HG02938 (cell line): ENCODE data around the gene PLPP3.
"Not testable (repeated sequence)": the region's sequence is repeated elsewhere in the genome, so short reads cannot be mapped to it uniquely, and the experiment has no call there.

Source experiments
- ATAC-seq: cut with Tn5 transposase; IDR thresholded peaks from one replicate; pipeline ENCODE4 v1.9.1; 2021; ENCODE audit warnings: mild to moderate bottlenecking, moderate library complexity; ENCODE audit not compliant: unreplicated experiment

Gene PLPP3

DNA sequence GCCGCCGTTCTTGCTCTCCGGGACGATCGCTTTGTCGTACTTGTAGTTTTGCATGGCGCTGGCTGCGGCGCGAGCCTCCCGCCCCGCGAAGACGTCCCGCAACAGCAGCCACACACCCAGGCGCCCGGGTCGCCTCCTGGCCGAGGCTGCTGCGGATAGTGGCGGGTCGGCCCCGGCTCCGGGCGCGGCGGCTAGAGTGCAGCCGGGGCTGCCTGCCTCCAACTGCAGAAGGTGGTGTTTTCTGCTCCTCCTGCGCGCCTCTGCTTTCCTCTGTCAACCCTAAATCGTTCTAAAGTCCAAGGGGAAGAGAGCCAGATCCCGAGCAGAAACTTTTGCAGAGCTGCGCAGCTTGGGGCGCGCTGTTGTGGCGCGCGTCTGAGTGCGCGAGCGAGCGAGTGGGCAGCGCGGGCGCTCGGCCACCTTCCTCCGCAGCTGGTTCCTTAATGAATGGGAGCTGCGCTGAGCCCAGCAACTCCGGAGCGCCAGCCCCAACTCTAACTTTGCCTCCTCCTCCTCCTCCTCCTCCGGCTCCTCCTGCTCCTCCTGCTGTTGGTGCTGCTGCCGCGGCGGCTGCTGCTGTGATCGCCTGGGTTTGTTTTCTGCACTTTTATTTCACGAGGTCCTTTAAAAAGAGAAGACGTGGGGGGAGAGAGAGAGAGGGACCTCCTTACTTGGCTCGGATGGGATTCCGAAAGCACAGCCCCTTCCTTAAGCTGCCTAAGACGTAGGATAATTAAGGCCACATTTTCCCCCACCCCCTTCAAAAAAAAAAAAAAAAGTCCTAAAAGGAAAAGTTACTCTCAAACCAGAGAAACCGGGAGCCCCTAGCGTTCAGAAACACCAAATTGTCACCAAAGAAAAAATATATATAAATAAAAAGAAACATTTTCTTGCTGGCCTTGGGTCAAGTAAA is at the start of gene PLPP3:
Gene PLPP3 (minus strand): TSS at position 601 of the 913 bp plus-strand sequence. CDS start 547 bp downstream, at position 54.
- ATAC-seq = no peak

DNA sequence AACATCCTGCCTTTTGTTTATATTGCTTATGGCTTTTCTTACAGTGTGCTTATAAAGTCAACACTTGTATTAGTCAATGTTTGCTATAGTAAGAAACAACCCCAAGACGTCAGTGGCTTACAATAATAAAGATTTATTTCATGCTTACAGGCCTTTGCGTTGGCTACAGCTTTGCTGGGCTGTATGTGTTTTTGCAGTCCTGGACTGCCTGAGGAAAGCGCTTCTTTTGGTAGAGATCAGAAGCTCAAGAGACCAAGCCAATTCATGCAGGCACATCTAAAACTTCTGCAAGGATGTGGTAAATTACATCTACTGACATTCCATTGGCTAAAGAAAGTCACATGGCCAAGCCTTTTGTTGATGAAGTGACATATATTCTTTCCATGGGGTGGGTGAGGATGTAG is 48.3 kb upstream of the PLPP3 start:
- ATAC-seq = no peak

DNA sequence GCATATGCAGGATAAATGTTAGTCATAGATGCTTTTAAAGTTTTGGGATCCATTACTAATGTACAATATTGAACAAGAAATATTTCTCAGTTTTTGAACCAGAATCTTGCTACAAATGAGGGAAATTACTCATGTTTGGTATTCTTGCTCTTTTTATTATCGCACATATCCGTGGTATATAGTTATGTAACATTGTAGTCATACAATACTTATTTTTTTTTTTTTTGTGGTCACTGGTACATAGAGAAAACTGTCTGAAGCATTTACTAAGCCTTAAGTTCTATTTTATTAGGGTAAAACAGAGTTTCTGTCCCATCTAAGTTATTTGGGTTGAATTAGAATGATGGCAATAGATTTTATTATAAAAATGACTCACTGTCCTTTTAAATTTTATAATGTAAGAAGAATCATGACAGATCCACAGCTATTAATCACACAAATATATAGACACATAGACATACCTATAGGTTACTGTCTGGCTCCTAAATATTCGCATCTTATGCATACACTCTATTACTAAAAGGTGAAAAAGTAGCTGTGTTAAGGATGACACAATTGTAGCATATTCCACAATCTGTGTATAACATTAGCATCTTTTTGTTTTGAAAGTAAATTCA is 47.8 kb upstream of the PLPP3 start:
- no peak for ATAC-seq

DNA sequence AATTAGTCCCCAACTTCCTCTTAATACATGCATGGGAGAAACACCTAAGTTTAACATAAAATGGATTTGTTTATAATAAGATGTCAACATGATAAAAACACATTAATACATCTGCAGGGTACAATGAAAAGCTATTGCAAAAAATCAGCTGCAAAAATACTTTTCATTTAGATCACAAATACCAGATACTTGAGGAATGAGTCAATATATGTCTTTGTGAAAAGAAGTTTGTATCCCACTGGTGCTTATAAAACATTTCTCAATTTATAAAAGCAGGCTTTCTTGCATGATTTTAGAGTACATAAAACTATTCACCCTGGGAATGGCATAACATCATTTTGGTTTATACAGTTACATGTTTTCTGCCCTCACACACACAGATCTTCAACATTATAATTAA is 47.2 kb upstream of the PLPP3 start:
- no peak for ATAC-seq

DNA sequence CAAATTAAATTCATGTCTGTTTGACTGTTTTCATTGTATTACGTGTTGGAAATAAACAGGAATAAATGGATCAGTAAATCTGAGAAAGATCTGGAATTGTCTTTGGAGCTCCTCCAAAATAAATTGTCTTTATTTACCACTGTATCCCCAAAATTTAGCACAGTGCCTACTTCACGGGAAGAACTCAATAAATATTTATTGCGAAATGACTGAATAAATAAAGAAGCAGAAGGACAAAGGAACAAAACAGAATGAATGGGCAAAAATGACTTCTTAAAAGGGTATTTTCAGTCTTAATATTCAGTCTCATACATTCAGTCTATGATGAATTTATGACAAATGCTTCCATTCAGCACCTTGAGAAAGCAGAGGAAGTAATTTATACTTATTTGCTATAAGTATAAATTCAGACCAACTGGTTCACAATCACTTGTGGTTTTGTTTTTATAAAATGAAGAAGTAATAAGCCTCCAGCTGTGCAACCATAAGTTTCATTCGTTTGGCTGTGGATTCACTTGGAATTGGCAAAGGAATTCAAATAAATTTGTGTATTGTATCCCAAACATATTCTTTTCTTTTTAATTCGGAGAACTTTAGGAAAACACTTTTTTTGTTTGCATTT is 46.6 kb upstream of the PLPP3 start:
- ATAC-seq = no peak

DNA sequence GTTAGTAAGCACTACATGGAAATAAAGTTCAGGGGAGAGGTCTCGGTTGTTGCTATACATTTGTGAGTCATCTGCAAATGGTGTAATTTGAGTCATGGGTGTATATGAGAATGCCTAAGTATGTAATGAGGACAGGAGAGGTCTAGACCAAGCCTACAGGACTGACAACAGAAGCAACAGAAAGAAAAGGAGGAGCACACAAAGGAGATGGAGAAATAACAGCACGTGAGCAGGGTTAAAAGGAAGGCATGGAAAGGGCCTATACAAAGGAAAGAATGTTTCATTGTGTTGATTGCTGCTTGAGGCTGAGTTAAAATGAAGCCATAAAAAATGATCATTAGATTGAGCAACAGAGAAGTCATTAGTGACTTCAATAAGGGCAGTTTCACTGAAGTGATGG is 37.8 kb upstream of the PLPP3 start:
- no peak for ATAC-seq

DNA sequence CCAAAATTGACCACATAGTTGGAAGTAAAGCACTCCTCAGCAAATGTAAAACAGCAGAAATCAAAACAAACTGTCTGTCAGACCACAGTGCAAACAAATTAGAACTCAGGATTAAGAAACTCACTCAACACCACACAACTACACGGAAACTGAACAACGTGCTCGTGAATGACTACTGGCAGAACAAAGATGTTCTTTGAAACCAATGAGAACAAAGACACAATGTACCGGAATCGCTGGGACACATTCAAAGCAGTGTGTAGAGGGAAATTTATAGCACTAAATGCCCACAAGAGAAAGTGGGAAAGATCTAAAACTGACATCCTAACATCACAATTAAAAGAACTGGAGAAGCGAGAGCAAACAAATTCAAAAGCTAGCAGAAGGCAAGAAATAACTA is 31.4 kb upstream of the PLPP3 start:
- ATAC-seq = not testable (repeated sequence)

DNA sequence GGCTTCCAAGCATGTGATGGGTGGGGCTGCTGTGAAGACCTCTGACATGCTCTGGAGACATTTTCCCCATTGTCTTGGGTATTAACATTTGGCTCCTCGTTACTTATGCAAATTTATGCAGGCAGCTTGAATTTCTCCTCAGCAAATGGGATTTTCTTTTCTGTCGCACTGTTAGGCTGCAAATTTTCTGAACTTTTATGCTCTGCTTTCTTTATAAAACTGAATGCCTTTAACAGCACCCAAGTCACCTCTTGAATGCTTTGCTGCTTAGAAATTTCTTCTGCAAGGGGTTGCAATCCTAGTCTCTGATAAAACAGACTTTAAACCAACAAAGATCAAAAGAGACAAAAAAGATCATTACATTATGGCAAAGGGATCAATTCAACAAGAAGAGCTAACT is 30.7 kb upstream of the PLPP3 start:
- not testable (repeated sequence) for ATAC-seq

DNA sequence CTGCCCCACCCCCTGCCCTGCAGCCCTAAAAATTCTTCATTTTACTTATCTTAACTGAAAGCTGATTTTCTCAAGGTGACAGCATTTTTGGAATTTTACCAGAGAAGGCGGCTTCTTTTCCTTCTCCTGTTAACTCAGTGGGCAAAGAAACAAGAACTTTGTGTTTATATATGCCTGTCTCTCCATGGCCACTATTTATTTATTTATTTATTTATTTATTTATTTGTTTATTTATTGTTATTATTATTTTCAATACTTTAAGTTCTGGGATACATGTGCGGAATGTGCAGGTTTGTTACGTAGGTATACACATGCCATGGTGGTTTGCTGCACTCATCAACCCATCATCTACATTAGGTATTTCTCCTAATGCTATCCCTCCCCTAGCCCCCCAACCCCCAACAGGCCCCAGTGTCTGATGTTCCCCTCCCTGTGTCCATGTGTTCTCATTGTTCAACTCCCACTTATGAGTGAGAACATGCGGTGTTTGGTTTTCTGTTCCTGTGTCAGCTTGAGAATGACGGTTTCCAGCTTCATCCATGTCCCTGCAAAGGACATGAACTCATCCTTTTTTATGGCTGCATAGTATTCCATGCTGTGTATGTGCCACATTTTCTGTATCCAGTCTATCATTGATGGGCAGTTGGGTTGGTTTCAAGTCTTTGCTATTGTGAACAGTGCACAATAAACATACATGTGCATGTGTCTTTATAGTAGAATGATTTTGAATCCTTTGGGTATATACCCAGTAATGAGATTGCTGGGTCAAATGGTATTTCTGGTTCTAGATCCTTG is 16.2 kb upstream of the PLPP3 start:
- ATAC-seq = not testable (repeated sequence)

DNA sequence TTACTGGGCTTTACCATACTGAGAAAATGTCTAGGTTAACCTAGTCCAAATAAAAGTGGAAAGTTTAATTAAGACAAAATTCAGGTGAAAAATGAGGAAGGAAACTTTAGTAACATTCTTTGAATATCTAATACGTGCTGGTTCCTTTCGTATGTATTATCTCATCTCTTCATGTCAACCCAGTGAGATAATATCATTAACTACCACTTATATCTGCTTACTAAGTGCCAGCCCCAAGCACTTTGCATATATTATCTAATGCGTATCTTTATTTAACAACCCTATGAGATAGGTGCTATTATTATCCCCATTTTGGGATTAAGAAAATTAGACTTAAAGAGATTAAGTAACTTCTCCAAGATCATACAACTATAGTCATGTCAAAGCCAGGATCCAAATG is 12.5 kb upstream of the PLPP3 start:
- no peak for ATAC-seq

DNA sequence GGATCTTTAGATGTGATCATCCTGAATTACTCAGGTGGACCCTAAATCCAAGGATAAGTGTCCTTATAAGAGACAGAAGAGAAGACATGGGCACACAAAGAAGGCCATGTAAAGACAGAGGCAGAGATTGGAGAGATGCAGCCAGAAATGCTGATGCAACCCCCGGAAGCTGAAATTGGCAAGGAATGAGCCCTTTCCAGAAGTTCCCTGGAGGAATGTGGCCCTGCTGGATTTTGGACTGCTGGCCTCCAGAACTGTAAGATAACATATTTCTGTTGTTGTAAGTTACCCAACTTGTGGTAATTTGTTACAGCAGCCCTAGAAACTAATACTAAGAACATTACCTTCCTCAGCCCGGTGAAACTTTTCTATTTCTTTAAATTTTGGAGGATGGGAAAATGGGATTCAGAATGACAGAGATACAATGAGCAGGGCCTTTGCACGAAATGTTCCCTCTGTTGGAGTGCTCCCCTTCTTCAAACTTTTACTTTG is 11.2 kb upstream of the PLPP3 start:
- ATAC-seq = no peak

DNA sequence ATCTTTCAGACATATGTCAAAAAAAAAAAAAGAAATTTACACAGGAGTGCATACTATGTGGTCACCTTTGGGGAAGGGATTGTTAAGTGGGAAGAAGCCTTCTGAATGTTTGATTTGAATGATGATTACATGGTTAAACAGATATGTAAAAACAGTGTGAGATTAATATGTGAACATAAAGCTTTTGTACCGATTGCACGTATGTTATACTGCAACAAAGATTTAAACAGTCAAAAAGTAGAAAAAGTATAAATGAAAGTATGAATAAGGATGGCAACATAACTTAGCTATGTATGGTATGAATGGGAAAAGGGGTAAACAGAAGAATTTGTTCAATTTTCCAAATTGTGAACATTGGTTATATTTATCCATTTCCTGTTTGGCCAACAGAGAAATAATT is 10.0 kb upstream of the PLPP3 start:
- no peak for ATAC-seq

DNA sequence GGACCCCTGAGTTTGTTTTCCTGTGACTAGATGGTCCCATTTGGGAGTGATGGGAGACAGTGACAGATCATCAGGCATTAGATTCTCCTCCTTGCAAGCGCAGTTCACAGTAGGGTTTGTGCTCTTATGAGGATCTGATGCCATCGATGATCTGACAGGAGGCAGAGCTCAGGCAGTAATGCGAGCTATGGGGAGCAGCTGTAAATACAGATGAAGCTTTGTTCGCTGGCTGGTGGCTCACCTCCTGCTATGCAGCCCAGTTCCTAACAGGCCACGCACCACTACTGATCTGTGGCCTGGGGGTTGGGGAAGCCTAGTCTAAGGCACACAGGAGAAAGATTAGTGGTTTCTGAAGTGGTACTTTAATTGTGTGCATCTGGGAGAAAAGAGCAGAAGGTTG is 7.1 kb upstream of the PLPP3 start:
- no peak for ATAC-seq

DNA sequence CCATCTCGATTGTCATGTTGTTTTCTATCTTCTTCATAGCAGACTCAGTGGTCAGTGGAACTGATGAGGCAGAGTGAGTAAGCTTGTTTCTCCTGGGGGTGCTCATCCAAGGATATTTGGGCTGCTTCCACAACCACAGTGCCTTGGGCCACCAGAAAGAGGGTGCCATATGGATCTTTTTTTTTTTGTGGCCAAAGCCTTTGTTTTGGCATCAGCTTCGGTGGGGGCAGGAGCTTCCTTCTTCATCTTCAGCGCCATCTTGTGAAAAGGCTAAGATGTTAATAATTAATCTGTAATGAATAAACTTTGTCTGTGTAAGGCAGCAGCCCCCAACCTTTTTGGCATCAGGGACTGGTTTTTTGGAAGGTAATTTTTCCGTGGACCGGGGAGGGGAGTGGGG is 6.6 kb upstream of the PLPP3 start:
- ATAC-seq = no peak

DNA sequence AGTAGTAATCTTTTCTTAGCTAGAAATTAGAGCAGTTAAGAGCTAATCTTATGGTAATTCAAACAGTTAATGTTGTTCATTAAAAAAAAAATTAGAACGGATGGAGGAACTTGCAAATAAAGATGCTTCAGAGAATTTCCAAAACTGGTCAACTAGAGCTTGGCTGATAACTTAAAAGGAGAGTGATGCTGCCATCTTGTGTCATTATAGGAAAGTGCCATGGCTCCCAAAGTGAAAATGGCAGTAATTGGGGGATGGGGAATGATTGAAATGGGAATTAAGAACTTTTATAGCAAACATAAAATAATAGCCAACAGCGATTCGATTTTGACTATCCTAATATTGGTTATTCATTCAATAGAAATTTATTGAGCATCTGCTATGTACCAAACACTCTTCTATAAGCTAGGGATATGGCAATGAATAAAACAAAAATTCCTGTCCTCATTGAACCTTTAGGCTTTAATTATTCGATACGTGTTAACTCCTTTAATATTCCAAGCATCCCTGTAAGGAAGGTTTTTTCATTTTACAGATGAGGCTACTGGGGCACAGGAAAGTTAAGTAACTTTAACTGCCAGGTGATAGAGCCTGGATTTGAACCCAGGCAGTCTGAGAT is 5.7 kb upstream of the PLPP3 start:
- no peak for ATAC-seq

DNA sequence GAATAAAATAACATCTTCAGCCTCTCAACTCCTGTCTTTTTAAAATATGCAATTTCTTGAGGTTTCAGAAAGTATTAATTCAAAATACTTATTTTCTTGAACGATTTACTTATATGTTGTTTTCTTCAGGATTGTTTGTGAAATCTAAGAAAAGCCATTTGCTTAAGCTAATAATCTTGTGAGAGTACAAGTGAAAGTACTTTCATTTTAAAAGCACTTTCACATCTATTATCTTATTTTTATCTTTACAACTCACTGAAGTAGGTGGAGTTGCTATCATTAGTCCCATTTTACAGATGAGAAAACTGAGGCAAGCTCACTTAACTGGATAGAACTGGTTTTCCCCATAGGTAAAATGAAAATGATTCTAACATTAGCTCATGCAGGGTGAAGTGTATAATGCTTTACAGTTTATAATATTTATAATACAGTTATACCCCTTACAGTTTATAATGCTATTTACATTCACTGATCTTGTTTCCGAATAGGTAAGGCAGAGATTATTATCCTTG is 4.7 kb upstream of the PLPP3 start:
- no peak for ATAC-seq

DNA sequence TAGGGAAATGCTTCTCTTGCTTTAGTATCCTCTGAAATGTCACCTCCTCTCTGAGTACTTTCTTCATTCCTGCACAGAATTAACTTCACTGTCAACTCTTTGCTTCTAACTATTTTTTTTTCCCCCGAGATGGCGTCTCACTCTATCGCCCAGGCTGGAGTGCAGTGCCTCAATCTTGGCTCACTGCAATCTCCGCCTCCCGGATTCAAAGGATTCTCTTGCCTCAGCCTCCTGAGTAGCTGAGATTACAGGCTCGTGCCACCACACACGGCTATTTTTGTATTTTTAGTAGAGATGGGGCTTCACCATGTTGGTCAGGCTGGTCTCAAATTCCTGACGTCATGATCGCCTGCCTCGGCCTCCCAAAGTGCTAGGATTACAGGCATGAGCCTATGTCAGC is 1.4 kb upstream of the PLPP3 start:
- no peak for ATAC-seq

DNA sequence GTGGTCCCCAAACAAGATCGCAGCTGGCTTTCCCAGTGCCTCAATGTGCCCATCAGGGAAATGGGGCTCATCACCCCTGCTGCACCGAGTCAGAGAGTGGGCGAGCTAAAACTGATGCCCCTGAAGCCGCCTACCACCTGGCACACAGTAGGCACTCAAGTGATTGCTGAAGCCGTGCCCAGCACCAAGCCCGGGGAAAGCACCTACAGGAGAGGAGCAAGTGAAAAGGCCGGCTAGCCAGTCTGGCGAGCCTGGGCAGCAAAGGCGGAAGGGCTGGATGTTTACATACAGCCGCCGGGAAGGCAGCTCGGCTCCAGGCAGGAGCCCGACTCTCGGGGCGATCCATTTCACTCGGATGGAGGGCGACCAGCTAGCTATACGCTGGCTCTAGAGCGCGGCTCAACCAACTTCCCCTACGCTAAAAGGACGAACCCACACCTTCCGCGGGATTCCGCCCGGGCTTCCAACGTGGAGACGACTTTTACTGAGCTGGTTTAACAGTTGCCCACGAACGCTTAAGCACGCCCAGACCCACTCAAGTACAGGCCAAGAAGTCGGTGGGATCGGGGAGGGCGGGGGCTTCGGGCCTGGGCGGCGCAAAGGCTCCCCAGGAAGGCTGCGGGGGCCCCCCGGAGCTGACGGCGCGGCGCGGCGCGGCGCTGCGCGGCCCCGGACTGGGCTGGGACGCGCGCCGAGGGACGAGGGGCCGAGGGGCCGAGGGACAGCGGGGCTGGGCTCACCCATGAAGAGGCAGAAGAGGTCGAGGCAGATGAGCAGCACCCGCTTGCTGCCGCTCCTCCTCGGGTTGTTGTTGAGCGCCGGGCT is 1.0 kb downstream of the PLPP3 start:
- no peak for ATAC-seq

DNA sequence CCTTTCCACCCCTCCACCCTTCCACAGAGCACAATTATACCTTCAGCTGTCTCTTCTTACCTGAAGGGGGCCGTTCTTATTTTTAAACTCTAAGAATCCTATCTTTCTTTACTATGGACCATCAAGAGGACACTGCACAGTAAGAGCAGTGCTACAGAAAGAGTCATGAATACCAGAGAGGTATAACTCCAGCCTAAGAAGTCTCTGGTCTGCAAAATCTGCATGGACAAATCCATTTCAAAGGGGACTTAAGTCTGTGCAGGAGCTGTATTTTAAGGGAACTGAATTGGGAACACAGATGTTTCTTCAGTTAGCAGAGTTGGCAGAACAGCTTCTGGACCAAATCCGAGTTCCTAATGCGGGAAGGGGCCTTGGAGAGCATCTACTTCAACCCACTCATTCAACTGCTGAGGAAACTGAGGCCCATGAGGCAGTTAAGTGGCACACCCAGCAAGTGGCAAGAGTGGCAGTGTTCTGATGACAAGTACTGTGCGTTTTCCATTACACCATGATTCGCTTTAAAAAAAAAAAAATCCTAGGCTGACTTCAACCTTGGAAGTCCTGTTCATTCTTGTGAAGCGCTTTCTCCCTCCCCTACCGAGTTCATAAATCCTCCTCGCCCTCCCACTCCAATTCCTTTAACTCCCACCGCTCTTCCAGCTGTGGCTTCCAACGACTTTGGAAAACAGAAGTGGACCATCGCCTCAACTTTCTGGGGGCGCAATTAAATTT is 1.8 kb downstream of the PLPP3 start:
- ATAC-seq = no peak
